Measurements from ENCODE around the gene TRAPPC5.

Gene TRAPPC5

DNA sequence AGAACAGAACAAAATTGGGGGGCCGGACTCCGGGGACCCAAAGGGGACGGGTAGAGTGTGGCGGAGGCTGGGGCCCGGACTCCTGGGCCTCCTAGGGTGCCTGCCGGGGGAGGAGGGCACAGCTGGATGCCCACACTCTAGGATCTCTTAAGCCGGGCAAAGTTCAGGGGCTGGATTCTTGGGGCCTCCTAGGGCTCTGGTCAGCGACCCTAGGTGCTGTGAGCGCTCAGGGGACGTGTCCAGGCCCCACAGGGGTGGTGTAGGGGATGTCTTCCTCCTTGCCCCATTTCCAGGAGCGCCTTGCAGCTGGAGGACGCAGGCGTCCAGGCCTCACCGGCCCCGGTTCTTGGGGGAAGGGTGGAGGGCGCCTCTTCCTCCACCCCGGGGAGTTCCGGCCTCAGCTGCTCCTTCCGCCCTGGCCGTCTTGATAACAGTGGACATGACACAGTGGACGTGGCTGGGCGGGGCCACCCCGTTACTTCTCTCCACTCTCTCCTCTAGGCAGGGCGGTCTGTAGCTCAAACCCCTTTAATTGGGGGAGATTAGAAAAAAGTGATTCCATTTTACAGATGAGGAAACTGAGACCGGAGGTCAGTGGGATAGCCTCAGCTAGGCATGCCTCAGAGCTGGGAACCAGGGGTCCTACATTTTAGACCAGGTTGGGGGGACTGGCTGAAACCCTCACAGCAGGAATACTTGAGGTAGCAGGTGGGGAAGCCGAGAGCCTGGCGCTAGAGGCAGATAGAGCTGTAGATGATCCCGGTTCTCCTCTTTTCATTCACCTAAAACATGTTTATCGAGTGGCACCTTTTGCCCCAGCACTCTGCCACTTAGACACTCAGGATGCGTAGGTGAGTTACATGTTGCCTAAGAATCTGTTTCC is 43.0 kb upstream of the TRAPPC5 start:
- Histone ChIP-seq H3K4me3 (replicated peaks; ENCODE audit: insufficient read depth, low read length) (peak overlapping the region; percentile 80), H3K27ac (replicated peaks) (peak overlapping the region; percentile 84), H3K27me3 (ENCODE audit: insufficient read depth, poor library complexity, severe bottlenecking) (no peaks in the 10 kb centered on the region)
- TF ChIP-seq POLR2AphosphoS5 (IDR thresholded peaks at IDR 0.05; ENCODE audit: low read depth) (0 out of 2 replicates have a peak, but pooled peaks have one; percentile 4), REST (IDR thresholded peaks at IDR 0.05; ENCODE audit: insufficient replicate concordance, low read depth) (no peak), GABPA (IDR thresholded peaks at IDR 0.05; ENCODE audit: low read depth) (no peak; the same call in none of the 2 replicates)
- peak; percentile 64 to 67 for DNase-seq (ENCODE audit: low read depth in 1 of 2, low spot score in 1 of 2)

- no peak overlapping the region for H3K4me3 ChIP-seq (replicated peaks; ENCODE audit: insufficient read depth, low read length)
- TF ChIP-seq POLR2AphosphoS5 (IDR thresholded peaks at IDR 0.05; ENCODE audit: low read depth) = no peak
- no peak for TF ChIP-seq REST (IDR thresholded peaks at IDR 0.05; ENCODE audit: insufficient replicate concordance, low read depth)
- TF ChIP-seq CTCF (IDR thresholded peaks at IDR 0.05; ENCODE audit: insufficient read depth, low read length) = no peak
- no peak overlapping the region for H3K27ac ChIP-seq (replicated peaks)
- no peaks in the 10 kb centered on the region for H3K27me3 ChIP-seq (ENCODE audit: insufficient read depth, poor library complexity, severe bottlenecking)
- no peak for DNase-seq (ENCODE audit: low read depth in 1 of 2, low spot score in 1 of 2)
Measured at GRCh38 chr19:7638802-7639465, 41.7 kb upstream of the TRAPPC5 start.

GRCh38 chr19:7639863-7640348 is 40.7 kb upstream of the TRAPPC5 start:
- TF ChIP-seq CTCF (IDR thresholded peaks at IDR 0.05; ENCODE audit: insufficient read depth, low read length) (no peak), POLR2AphosphoS5 (IDR thresholded peaks at IDR 0.05; ENCODE audit: low read depth) (no peak), REST (IDR thresholded peaks at IDR 0.05; ENCODE audit: insufficient replicate concordance, low read depth) (no peak), SPI1 (IDR thresholded peaks at IDR 0.05; ENCODE audit: borderline replicate concordance, low read depth) (no peak), GABPA (IDR thresholded peaks at IDR 0.05; ENCODE audit: low read depth) (no peak)
- Histone ChIP-seq H3K4me3 (replicated peaks; ENCODE audit: insufficient read depth, low read length) (no peak overlapping the region), H3K27ac (replicated peaks) (no peak overlapping the region), H3K27me3 (ENCODE audit: insufficient read depth, poor library complexity, severe bottlenecking) (no peaks in the 10 kb centered on the region)
- no peak for DNase-seq (ENCODE audit: low read depth in 1 of 2, low spot score in 1 of 2)
